ENCODE measurements around the gene SIX3.

GRCh38 chr2:44944102-44944951 lies 2.8 kb downstream of the SIX3 start:
- TF ChIP-seq CTCF (IDR thresholded peaks at IDR 0.05) (no peak), EZH2 (IDR thresholded peaks at IDR 0.05; ENCODE audit: borderline replicate concordance, insufficient read depth, low read depth, low read length, poor library complexity, severe bottlenecking) (no peak)

All from B cell (primary cell).